K562 (cell line): ENCODE data around the gene RAE1.
A peak's percentile ranks its signal among the peaks of the same experiment; 100 is the strongest.

ENCODE experiments used
- CBFB ChIP-seq: sonication (generic); formaldehyde crosslinking; IDR thresholded peaks from 2 replicates; pipeline ENCODE4 v1.4.0; 2020; ENCODE audit warnings: mild to moderate bottlenecking, missing genetic modification reagents
- CEBPB ChIP-seq: fragments of 450-650 bp; IDR thresholded peaks from 2 replicates; pipeline ENCODE4 v1.6.1; 2016; ENCODE audit warnings: missing genetic modification characterization, missing compliant biosample characterization
- CTCF ChIP-seq, 3 experiments: IDR thresholded peaks in 2 of 3; conservative IDR thresholded peaks in 1 of 3; 2 replicates each; pipeline ENCODE4 v1.5.1; 2011 to 2012; ENCODE audit warnings: low read length in 3 of 3, mild to moderate bottlenecking in 3 of 3, control low read depth in 2 of 3, improper control_type of control experiment in 1 of 3, inconsistent platforms in 1 of 3, low read depth in 1 of 3, mixed read lengths in 1 of 3, moderate library complexity in 1 of 3; ENCODE audit not compliant: insufficient read depth in 2 of 3
- EWSR1 ChIP-seq: fragments of 450-650 bp; IDR thresholded peaks from 2 replicates; pipeline ENCODE4 v1.6.1; 2018; ENCODE audit warnings: borderline replicate concordance, mild to moderate bottlenecking, low read depth, moderate library complexity; ENCODE audit not compliant: partially characterized antibody
- POLR2A ChIP-seq: fragments of 450-650 bp; conservative IDR thresholded peaks from 2 replicates; pipeline ENCODE4 v1.6.1; 2016
- POLR2AphosphoS5 ChIP-seq: IDR thresholded peaks from 2 replicates; pipeline ENCODE4 v1.6.1; 2011; ENCODE audit warnings: mild to moderate bottlenecking, low read depth, low read length, moderate library complexity; ENCODE audit not compliant: control insufficient read depth, insufficient read depth
- PRMT5 ChIP-seq: sonication (generic); formaldehyde crosslinking; IDR thresholded peaks from 2 replicates; pipeline ENCODE4 v1.5.0; 2020; ENCODE audit warnings: missing genetic modification reagents
- REST ChIP-seq, 2 experiments: fragments of 450-650 bp; formaldehyde crosslinking in 1 of 2; IDR thresholded peaks; 2 replicates each; pipeline versions ENCODE4 v1.4.0 to v1.6.1; 2014 to 2020; ENCODE audit warnings: mild to moderate bottlenecking in 2 of 2, borderline replicate concordance in 1 of 2, low read depth in 1 of 2
- RFX5 ChIP-seq: IDR thresholded peaks from 2 replicates; pipeline ENCODE4 v1.6.1; 2011; ENCODE audit warnings: low read depth, mild to moderate bottlenecking, improper control_type of control experiment, low read length

GRCh38 chr20:57335392-57335791, 15.7 kb upstream of the RAE1 start:
- TF ChIP-seq POLR2AphosphoS5 (no peak), POLR2A (no peak), EWSR1 (no peak), RFX5 (no peak), CEBPB (tag) (no peak), CBFB (CRISPR knock-in tag) (no peak), PRMT5 (CRISPR knock-in tag) (no peak), CTCF (IDR thresholded peaks at IDR 0.05 in 2 of 3, conservative IDR thresholded peaks at IDR 0.05 in 1 of 3; ENCODE audit: insufficient read depth in 2 of 3, low read depth in 1 of 3, low read length in 3 of 3) (peak in 1 of 3 experiments; percentile 31; a peak in 2 of 6 replicates), REST (IDR thresholded peaks at IDR 0.05; ENCODE audit: borderline replicate concordance) (no peak), REST (CRISPR knock-in tag; IDR thresholded peaks at IDR 0.05; ENCODE audit: low read depth) (no peak)
